Heart left ventricle (tissue), 16 donors: ENCODE results near the gene GAPVD1. TPM values are rescaled to one million over a fixed set of nuclear protein-coding genes. Genes with fewer than 3 reads are reported as not detected.
A peak's percentile ranks its signal among the peaks of the same experiment; 100 is the strongest.

ENCODE experiments used
- ATAC-seq, 4 donors: fragments of 200-7000 bp; cut with Tn5 transposase; one replicate each; pipeline ENCODE4 v1.9.1; 2020 to 2022; ENCODE audit warnings: moderate library complexity in 4 of 4, mild to moderate bottlenecking in 3 of 4, moderate number of reproducible peaks in 1 of 4
- DNase-seq, 5 donors: peaks; one replicate each; pipeline ENCODE4 v3.0.0-alpha.2; 2020
- H3K27ac ChIP-seq, 12 donors: fragments of 200-600 bp; sonication (generic) in 4 of 12; one replicate each; pipeline versions ENCODE4 v1.5.0 to v1.8.0; 2016 to 2022; ENCODE audit warnings: mild to moderate bottlenecking in 2 of 12
- H3K27me3 ChIP-seq, 9 donors: fragments of 200-600 bp; sonication (generic) in 2 of 9; one replicate each; pipeline versions ENCODE4 v1.5.1 to v1.8.0; 2016 to 2022; ENCODE audit warnings: mild to moderate bottlenecking in 3 of 9
- H3K36me3 ChIP-seq, 9 donors: fragments of 200-600 bp; sonication (generic) in 2 of 9; one replicate each; pipeline versions ENCODE4 v1.5.0 to v1.8.0; 2018 to 2022; ENCODE audit warnings: mild to moderate bottlenecking in 2 of 9
- H3K4me1 ChIP-seq, 12 donors: fragments of 200-600 bp; sonication (generic) in 4 of 12; one replicate each; pipeline versions ENCODE4 v1.5.0 to v1.8.0; 2016 to 2022; ENCODE audit warnings: mild to moderate bottlenecking in 3 of 12
- H3K4me3 ChIP-seq, 12 donors: fragments of 200-600 bp; sonication (generic) in 4 of 12; one replicate each; pipeline versions ENCODE4 v1.5.0 to v1.8.0; 2017 to 2022; ENCODE audit warnings: mild to moderate bottlenecking in 9 of 12, moderate library complexity in 4 of 12
- H3K9me3 ChIP-seq, 12 donors: fragments of 200-600 bp; sonication (generic) in 4 of 12; one replicate each; pipeline versions ENCODE4 v1.5.0 to v1.8.0; 2016 to 2022; ENCODE audit warnings: mild to moderate bottlenecking in 1 of 12
- POLR2A ChIP-seq, 2 donors: fragments of 450-650 bp; IDR thresholded peaks; one replicate each; pipeline ENCODE4 v1.6.1; 2017; ENCODE audit warnings: antibody characterized with exemption in 2 of 2, mild to moderate bottlenecking in 2 of 2, moderate library complexity in 2 of 2
- WGBS, 4 donors: extraction: QIAGEN DNeasy Blood & Tissue Kit in 2 of 4; methylation state at CpG; one replicate each; pipeline versions ENCODE4 v1.1.5 to v1.1.7; 2013 to 2018; 5-methylcytosine and 5-hydroxymethylcytosine counted together
- intact Hi-C, 10 donors: fragments of 100-400 bp; cut with DNase I; formaldehyde crosslinking; loops; one replicate each; pipeline versions ENCODE4 v1.11.1 to v1.14.2; 2022
- polyA plus RNA-seq, 2 donors: library from polyadenylated mRNA; stranded (reverse); fragments of 200-250 nt; gene quantifications; one replicate each; pipeline ENCODE4 v1.2.3, GENCODE V29; 2013
- total RNA-seq, 9 donors: library from RNA; depleted of rRNA in 2 of 9; stranded (reverse); fragments of >200 nt in 2 of 9; fragmentation: NEBNext Ultra II Directional in 3 of 9; extraction: Animal tissue kit (Norgen Biotek cat#: 25700) in 3 of 9; gene quantifications; one replicate each; pipeline versions ENCODE4 v1.1.0 to v1.2.4, GENCODE V29; 2016 to 2023
- TF ChIP-seq, protein P1 (sequence below), 12 donors: fragments of 200-600 bp; sonication (generic) in 4 of 12; IDR thresholded peaks; one replicate each; pipeline versions ENCODE4 v1.5.0 to v1.8.0; 2018 to 2022; ENCODE audit warnings: antibody characterized with exemption in 12 of 12, mild to moderate bottlenecking in 5 of 12
- donor health status: ischemic (EF 13 %, LVEDD 7.1; RV severe dilation, severe dysfunction).
- donor health status: healthy with polysubstance abuse.
- donor health status: DM: no; HTN: yes; CAD: no.
- donor health status: DM: no; HTN: no; CAD: no.
- donor health status: ischemic (EF 25% LVEDD 6.9; RV normal size, moderate dysfunction).
- donor health status: ischemic (EF 25% LVEDD 5.7; RV mildly dilated, moderate dysfunction).
- donor health status: healthy.
- donor health status: DM: yes; HTN: yes; CAD: no.
- donor health status: ischemic (EF 35%, LVEDD 5.7; RV mildly dilated, moderate dysfunction).
- donor health status: nonischemic (EF 11% LVEDD 7.7; RV severe dilation, severe dysfunction).
- donor health status: DM: yes; HTN: yes; CAD: no.
- donor health status: PGD.
- donor health status: ischemic (EF 29% LVEDD 5.4; RV normal size, mild dysfunction).
- donor health status: nonischemic (EF 23%, LVEDD 6.1; RV moderate dilation, normal function).

Gene GAPVD1
- total and polyA plus RNA-seq, 11 donors: 7.2 to 45.5 (median 32.4) TPM

DNA sequence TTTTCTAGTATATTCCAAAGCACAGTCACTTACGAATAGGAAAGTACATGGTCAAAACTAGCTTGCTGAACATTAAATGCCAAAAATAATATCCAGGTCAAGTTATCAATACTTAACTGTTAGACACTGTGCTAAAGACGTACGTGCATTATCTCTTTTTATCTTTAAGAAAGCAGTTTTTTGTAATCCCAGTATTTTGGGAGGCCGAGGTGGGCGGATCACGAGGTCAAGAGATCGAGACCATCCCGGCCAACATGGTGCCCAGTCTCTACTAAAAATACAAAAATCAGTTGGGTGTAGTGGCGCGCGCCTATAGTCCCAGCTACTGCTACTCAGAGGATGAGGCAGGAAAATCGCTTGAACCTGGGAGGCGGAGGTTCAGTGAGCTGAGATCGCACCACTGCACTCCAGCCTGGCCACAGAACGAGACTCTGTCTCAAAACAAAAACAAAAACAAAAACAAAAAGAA lies 17.8 kb upstream of the GAPVD1 start:
- H3K36me3 ChIP-seq: peaks cover 0 to 14% (median 12%) of the 10 kb centered on the region in 9 donors
- WGBS, 4 donors: 89 to 91% (median 91%) methylated on average over 15 of the region's 15 CpGs
- peaks cover 0 to 22% (median 16%) of the 10 kb centered on the region in 12 donors for H3K4me1 ChIP-seq
- no peak for DNase-seq
- ATAC-seq: no peak
- no peak overlapping the region for H3K4me3 ChIP-seq
- H3K27ac ChIP-seq: no peak overlapping the region
- intact Hi-C loops: loop anchor here in 2 of 10 donors (2.0 to 10.0 kb wide), 4 partner anchors 57 to 503 kb away; partner anchors contain the start of genes GOLGA1 (in 1 of the 2), PBX3 (in 1 of the 2) and PPP6C (in 1 of the 2)
- no peaks in the 10 kb centered on the region for H3K27me3 ChIP-seq
- TF ChIP-seq, protein P1, sequence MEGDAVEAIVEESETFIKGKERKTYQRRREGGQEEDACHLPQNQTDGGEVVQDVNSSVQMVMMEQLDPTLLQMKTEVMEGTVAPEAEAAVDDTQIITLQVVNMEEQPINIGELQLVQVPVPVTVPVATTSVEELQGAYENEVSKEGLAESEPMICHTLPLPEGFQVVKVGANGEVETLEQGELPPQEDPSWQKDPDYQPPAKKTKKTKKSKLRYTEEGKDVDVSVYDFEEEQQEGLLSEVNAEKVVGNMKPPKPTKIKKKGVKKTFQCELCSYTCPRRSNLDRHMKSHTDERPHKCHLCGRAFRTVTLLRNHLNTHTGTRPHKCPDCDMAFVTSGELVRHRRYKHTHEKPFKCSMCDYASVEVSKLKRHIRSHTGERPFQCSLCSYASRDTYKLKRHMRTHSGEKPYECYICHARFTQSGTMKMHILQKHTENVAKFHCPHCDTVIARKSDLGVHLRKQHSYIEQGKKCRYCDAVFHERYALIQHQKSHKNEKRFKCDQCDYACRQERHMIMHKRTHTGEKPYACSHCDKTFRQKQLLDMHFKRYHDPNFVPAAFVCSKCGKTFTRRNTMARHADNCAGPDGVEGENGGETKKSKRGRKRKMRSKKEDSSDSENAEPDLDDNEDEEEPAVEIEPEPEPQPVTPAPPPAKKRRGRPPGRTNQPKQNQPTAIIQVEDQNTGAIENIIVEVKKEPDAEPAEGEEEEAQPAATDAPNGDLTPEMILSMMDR (IDR thresholded peaks at IDR 0.05): no peak
- TF ChIP-seq POLR2A (IDR thresholded peaks at IDR 0.05): no peak
- H3K9me3 ChIP-seq: no peaks in the 10 kb centered on the region

DNA sequence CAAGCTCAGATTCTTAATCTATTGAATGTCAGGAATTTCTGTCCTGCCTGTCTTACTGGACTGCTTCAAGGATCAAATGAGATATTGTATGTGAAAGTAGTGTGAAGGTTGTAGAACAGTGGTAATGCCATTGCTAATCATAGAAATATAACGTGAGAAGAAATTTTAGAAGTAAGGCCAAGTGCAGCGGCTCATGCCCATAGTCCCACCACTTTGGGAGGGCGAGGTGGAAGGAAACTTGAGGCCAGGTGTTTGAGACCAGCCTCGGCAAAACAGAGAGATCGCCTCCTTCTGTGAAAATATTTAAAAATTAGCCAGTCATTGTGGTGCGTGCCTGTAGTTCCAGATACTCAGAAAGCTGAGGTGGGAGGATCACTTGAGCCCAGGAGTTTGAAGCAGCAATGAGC lies 15.4 kb upstream of the GAPVD1 start:
- Histone ChIP-seq H3K27ac (no peak overlapping the region), H3K9me3 (no peaks in the 10 kb centered on the region), H3K4me1 (peaks cover 0 to 8% (median 6%) of the 10 kb centered on the region in 12 donors), H3K4me3 (no peak overlapping the region), H3K27me3 (no peaks in the 10 kb centered on the region), H3K36me3 (no peaks in the 10 kb centered on the region)
- 78 to 82% (median 81%) methylated on average over 6 of the region's 6 CpGs for WGBS, 4 donors
- no peak for TF ChIP-seq POLR2A (IDR thresholded peaks at IDR 0.05)
- TF ChIP-seq, protein P1 (IDR thresholded peaks at IDR 0.05): no peak
- no peak for ATAC-seq
- no peak for DNase-seq
- intact Hi-C loops: loop anchor here in 1 of 10 donors (10.0 kb wide), 1 partner anchor 481 kb away; no protein-coding TSS in a partner anchor

DNA sequence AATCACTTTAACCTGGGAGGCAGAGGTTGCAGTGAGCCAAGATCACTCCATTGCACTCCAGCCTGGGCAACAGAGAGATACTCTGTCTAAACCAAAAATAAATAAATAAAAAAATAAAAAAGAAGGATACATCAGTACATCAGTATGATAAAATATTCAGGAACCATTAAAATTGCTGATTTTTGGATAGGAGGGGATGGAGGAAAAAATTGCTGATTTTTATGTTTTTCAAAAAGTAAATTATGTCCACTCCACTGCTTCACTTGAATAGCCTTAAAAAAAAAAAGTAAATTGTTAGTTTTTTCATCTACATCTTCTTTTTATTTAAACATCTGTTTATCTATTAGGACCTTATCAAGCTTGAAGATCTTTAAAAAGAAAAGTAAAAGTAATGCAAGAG lies 7.4 kb upstream of the GAPVD1 start:
- Histone ChIP-seq H3K27me3 (peaks cover 0 to 4% (median 0%) of the 10 kb centered on the region in 9 donors), H3K27ac (no peak overlapping the region), H3K9me3 (no peaks in the 10 kb centered on the region), H3K4me3 (no peak overlapping the region), H3K36me3 (no peaks in the 10 kb centered on the region), H3K4me1 (peaks cover 0 to 11% (median 0%) of the 10 kb centered on the region in 12 donors)
- no peak for TF ChIP-seq POLR2A (IDR thresholded peaks at IDR 0.05)
- TF ChIP-seq, protein P1 (IDR thresholded peaks at IDR 0.05): no peak
- intact Hi-C loops: loop anchor here in 3 of 10 donors (10.0 kb wide), 1 partner anchor 121 kb away; no protein-coding TSS in a partner anchor
- no peak for DNase-seq
- ATAC-seq: no peak

DNA sequence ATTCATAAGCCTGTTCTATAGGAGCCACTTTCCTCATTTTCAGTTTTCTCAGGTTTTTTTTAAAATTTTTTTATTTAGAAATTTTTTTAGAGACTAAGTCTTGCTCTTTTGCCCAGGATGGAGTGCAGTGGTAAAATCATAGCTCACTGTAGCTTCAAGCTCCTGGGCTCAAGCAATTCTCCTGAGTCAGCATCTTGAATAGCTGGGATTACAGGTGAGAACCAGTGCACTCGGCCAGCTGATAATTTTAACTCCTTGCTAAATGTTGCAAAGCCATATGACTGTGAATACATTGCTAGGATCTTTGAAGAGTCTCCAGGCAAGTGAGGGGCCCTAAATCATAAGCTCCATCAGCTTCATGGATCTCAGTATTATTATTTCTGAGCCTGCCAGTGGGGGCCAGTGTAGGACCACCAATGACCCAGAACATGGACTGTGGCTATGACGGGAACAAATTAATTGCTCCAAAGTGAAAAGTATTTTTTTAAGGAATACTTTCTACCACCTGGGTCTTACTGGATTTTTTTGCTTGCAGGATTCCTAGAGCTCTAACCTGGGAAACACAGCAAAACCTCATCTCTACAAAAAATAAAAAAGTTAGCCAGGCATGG lies 5.7 kb upstream of the GAPVD1 start:
- intact Hi-C loops: loop anchor here in 6 of 10 donors (1.0 to 10.0 kb wide), 3 partner anchors 118 to 119 kb away; no protein-coding TSS in a partner anchor
- peak in 1 of 4 donors; percentile 57 for ATAC-seq
- 18 to 31% (median 25%) methylated on average over 2 of the region's 2 CpGs for WGBS, 4 donors

More for the DNA sequence above, 5.7 kb upstream of the GAPVD1 start:
- Histone ChIP-seq H3K4me1 (peaks cover 0 to 27% (median 0%) of the 10 kb centered on the region in 12 donors), H3K27me3 (peaks cover 0 to 4% (median 0%) of the 10 kb centered on the region in 9 donors), H3K27ac (no peak overlapping the region), H3K36me3 (no peaks in the 10 kb centered on the region), H3K4me3 (no peak overlapping the region), H3K9me3 (no peaks in the 10 kb centered on the region)
- TF ChIP-seq POLR2A (IDR thresholded peaks at IDR 0.05): no peak
- TF ChIP-seq, protein P1 (IDR thresholded peaks at IDR 0.05): peak in 7 of 12 donors; percentile 14 to 25 (median 23)
- no peak for DNase-seq
